GM18517 (cell line): ENCODE results near the gene DAPL1.
"Not testable (repeated sequence)": the region's sequence is repeated elsewhere in the genome, so short reads cannot be mapped to it uniquely, and the experiment has no call there.

Experiments used
- ATAC-seq: cut with Tn5 transposase; IDR thresholded peaks from one replicate; pipeline ENCODE4 v1.9.1; 2021; ENCODE audit warnings: mild to moderate bottlenecking, moderate library complexity; ENCODE audit not compliant: unreplicated experiment

Gene DAPL1

GRCh38 chr2:158817588-158817987 is 22.5 kb downstream of the DAPL1 start:
- no peak for ATAC-seq

DNA sequence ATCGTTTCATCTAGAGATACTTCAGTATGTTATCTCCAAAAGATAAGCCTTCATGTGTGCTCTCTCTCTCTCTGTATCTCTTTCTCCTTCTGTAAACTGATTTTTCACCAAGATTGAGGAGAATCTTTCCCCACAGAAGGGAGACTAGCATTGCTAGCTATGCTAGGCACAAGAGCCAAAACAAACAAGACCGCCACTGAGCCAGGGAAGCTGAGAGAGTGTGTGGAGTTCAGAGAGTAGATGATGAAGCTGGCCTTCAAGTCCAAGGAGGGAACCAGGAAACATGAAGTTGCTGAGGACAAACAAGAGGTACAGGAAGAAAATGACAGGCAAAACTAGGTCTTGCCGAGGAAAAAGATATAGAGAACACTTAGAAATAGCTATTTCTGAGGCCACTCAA is 23.4 kb downstream of the DAPL1 start:
- ATAC-seq, result no peak

GRCh38 chr2:158822193-158822592 is 27.1 kb downstream of the DAPL1 start:
- no peak for ATAC-seq

DNA sequence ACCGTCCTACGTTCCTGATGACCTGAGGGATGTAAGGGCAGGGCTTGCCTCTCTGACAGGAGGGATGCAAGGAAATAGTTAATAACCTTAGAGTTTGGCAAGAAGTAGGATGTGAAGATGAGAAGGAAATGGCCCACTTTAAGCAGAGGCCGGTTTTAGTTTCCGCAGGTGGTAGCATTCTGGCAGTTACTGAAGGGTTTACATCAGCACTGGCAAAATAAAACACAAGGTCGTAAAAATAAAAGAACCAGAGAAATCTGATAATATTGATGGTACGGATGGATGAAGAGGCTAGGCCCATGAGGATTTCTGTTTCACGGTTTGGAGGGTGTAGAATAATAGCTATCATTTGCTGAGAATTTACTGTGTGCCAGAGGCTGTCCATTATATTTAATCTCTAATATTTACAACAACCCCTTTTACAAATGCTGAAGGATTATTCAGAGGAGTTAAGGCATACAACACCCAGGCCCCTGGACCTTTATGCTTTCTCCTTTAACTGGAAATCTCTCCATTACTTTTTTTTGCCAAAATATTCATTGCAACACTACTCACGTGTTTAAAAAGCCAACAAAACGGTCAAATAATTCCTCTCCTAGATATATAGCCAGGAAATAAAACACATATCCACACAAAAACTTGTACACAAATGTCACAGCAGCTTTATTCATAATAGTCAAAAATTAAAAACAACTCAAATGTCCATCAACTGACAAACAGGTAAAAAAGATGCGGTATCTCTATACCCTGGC is 28.5 kb downstream of the DAPL1 start:
- no peak for ATAC-seq

DNA sequence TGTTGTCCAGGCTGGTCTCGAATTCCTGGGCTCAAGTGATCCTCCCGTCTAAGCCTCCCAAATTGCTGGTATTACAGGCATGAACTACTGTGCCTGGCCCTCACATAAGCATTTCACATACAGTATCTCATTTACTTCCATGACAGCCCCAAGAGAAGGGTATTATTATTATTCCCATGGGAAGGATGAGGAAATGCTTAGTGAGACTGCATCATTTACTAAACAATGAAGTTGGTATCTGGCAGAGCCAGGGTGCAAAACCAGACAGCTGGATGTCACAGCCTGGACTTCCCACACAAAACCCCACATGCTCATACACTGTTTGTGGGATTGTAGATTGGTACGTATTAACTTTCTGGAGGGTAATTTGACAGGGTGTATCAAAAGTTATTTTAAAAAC is 29.9 kb downstream of the DAPL1 start:
- ATAC-seq, result no peak

DNA sequence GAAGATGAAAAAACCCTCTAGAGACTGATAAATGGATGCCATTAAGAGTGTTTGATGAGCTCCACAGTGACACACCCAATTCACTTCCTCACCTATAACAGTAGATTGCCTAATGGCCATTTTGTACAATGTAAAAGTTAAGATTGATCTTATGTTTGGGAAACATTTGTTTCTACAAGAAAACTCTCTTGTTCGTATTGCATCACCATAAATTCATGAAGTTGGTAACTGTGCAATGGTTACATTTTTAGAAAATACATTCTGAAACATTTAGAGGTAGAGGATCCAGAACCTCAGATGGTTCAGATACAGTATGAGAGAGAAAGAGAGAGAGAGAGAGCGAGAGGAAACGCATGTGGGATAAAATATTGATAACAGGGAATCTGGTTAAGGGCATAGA is 31.8 kb downstream of the DAPL1 start:
- no peak for ATAC-seq

GRCh38 chr2:158828378-158829164 is 33.5 kb downstream of the DAPL1 start:
- no peak for ATAC-seq

- ATAC-seq, result no peak
Measured at GRCh38 chr2:158829167-158829566, 34.0 kb downstream of the DAPL1 start.

GRCh38 chr2:158830201-158830600 is 35.1 kb downstream of the DAPL1 start:
- no peak for ATAC-seq

DNA sequence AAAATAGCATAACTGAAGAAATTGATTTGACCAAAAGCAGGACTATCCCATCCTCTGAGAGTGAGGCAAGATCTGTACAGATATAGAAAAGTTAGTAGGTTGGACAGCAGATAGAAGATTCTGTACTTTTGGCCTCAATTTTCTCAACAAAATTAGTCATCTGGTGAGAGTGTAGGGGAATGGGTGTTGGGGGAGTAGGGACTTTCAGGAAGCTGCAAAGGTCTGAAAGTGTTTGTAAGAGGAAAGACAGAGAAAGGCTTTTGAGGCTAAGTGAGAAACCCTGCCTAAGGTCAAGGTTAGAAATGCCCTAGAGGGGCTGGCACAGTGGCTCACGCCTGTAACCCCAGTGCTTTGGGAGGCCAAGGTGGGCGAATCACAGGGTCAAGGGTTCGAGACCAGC is 40.3 kb downstream of the DAPL1 start:
- no peak for ATAC-seq

- no peak for ATAC-seq
Measured at GRCh38 chr2:158837645-158838044, 42.5 kb downstream of the DAPL1 start.

GRCh38 chr2:158841850-158842249 is 46.7 kb downstream of the DAPL1 start:
- ATAC-seq, result no peak

GRCh38 chr2:158845444-158845843 is 50.3 kb downstream of the DAPL1 start:
- no peak for ATAC-seq

GRCh38 chr2:158845859-158846258 is 50.7 kb downstream of the DAPL1 start:
- no peak for ATAC-seq

- ATAC-seq, result not testable (repeated sequence)
Measured at GRCh38 chr2:158847526-158847925, 52.4 kb downstream of the DAPL1 start.

DNA sequence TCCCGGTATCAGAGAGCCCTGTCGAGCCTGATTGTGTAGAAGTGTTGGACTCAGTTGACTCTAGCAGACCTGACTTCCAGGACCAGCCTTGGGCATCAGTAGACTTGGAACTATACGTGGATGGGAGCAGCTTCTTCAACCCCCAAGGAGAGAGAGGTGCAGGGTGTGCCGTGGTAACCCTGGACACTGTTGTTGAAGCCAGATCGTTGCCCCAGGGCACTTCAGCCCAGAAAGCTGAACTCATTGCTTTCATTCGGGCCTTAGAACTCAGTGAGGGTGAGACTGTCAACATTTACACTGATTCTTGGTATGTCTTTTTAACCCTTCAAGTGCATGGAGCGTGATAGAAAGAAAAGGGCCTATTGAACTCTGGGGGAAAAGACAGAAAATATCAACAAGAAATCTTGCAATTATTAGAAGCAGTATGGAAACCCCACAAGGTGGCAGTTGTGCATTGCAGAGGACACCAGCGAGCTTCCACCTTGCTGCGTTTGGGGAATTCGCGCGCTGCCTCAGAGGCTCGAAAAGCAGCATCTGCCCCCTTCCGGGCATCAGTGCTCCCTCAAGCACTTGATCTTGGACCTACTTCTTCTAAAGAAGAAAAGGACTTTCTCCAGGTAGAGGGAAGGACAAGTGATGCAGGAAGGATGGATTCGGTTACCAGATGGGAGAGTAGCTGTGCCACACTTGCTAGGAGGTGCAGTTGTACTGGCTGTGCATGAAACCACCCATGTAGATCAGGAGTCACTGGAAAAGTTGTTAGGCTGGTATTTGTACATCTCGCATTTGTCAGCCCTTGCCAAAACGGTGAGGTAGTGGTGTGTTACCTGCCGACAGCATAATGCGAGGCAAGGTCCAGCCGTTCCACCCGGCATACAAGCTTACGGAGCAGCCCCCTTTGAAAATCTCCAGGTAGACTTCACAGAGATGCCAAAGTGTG is 53.2 kb downstream of the DAPL1 start:
- not testable (repeated sequence) for ATAC-seq

DNA sequence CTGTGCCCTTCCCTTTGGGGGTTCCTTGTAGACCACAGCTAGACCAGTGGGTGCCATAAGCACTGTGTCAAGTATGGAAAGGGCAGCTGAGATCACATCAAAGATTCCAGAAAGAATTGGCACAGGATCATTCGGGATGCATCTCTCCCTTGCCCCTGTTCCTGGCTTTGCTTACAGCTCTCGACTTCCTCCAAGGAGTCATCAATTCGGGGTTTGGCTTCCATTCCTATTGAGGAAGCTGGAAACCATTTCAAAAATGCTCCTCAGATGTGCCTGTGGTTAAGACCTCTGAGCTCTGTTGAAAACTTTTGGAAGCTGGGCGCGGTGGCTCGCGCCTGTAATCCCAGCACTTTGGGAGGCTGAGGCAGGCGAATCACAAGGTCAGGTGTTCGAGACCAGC is 65.1 kb downstream of the DAPL1 start:
- ATAC-seq, result not testable (repeated sequence)

DNA sequence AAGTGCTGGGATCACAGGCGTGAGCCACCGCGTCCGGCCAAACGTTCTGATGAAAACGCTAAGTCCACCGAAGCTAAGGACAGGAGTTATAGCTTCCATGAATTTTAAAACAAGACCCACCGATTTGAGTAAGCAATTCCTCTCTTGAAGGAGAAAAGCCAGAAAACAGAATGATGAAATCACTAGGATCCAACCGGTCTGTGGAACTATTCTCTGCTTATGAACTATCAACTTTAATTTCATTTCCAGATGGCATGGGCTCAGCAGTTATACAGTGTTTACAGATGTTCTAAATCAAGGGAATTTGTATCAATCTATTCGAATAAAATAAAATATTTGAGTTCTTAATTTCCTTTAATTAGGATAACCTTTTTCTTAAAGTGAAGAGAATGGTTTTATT is 66.5 kb downstream of the DAPL1 start:
- not testable (repeated sequence) for ATAC-seq

GRCh38 chr2:158865469-158865868 is 70.4 kb downstream of the DAPL1 start:
- not testable (repeated sequence) for ATAC-seq
